Sciatic nerve (tissue), 2 donors: ENCODE data around the gene AS3MT. TPM values are rescaled to one million over a fixed set of nuclear protein-coding genes. Genes with fewer than 3 reads are reported as not detected.
"Not testable (repeated sequence)": the region's sequence is repeated elsewhere in the genome, so short reads cannot be mapped to it uniquely, and the experiment has no call there.

Experiments used
- ATAC-seq: fragments of 200-7000 bp; cut with Tn5 transposase; one replicate; pipeline ENCODE4 v1.9.1; 2020; ENCODE audit warnings: mild to moderate bottlenecking, moderate library complexity
- DNase-seq: peaks from one replicate; pipeline ENCODE4 v3.0.0-alpha.2; 2020; ENCODE audit warnings: low spot score
- intact Hi-C: fragments of 100-400 bp; cut with DNase I; formaldehyde crosslinking; loops from one replicate; pipeline ENCODE4 v1.14.2; 2022
- total RNA-seq: library from RNA; stranded (reverse); fragmentation: NEBNext Ultra II Directional; extraction: Animal tissue kit (Norgen Biotek cat#: 25700); gene quantifications from one replicate; pipeline ENCODE4 v1.2.1, GENCODE V29; 2021
- donor health status: DM: no; HTN: no; CAD: no.
- donor health status: DM: no; HTN: no; CAD: no.

Gene AS3MT
- total RNA-seq, 1 donor from 2014 or later = 0.49 TPM

DNA sequence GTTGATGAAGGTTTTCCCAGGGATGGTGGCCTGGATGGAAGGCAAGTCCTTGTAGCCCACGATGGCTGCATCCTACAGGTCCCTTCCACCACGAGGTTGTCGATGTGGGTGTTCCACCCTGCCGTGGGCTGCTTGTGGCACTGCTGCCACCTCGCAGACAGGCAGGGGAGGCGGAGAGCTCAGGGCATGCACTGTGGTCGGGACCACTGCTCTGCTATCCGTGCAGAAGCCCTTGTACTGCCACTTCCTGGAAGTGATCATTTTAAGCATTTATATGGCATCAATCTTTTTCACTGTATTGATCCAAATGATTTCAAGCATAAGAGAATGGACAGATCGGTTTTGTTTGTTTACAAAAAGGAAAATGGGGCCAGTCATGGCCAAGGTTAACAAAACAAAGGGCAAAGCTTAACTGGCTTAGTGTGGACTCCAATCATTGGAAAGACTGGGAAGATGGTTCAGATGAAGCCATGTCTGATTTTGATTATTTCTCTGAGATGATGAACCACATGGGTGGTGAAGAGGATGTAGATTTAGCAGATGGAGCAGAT, 23.8 kb upstream of the AS3MT start:
- intact Hi-C loops = no loop called here
- ATAC-seq (no peak), DNase-seq (no peak)

DNA sequence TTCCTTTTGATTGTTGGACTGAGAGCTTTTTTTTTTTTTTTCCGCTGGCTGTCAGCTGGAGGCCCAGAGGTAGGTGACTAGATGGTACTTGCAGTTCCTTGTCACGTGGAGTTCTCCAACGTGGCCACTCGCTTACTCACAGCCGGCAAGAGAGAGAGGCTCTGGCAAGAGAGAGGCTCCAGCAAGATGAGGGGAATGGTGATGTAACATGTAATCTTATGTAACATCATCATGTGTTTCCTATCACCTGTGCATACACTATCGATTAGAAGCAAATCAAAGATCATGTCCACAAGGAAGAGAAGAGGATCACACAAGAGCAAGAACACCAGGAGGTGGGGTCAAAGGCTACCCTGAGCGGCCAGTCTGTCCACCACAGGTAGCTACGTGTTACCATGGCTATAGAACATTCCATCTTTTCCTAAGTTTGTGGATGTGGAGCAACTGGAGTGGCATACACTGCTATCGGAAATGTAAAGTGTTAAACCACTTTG, 19.2 kb upstream of the AS3MT start:
- intact Hi-C loops = no loop called here
- DNase-seq (no peak), ATAC-seq (no peak)

DNA sequence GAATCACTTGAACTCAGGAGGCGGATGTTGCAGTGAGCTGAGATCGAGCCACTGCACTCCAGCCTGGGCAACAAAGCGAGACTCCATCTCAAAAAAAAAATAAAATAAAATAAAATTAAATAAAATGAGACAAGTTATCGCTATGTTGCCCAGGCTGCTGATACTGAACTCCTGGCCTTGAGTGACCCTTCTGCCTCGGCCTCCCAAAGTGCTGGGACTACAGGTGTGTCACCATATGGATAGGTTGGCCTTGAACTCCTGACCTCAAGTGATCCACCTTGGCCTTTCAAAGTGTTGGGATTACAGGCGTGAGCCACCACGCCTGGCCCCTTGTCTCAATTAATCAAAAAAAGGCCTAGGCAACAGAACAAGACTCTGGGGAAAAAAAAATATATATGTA, 16.0 kb upstream of the AS3MT start:
- ATAC-seq, intact Hi-C loops, DNase-seq: not testable (repeated sequence)

DNA sequence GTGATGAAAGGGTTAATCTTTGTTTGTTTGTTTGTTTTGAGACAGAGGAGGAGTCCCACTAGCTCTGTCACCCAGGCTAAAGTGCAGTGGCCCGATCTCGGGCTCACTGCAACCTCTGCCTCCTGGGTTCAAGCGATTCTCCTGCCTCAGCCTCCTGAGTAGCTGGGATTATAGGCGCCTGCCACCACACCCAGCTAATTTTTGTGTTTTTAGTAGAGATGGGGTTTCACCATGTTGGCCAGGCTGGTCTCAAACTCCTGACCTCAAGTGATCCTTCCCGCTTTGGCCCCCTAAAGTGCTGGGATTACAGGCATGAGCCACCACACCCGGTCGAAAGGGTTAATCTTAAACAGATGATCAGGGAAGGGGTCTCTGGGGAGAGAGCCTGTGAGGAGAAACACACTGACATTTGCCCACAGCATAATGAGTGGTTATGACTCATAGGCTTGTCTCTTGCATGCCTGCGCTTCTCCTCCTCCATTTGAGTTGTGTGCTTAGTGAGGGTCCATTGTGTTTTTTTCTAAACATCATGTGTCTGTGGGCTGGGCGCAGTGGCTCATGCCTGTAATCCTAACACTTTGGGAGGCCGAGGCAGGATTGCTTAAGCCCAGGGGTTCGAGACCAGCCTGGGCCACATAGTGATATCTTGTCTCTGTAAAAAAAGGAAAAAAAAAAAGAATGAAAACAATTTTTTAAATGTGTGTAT, 13.4 kb upstream of the AS3MT start:
- intact Hi-C loops = not testable (repeated sequence)
- ATAC-seq = peak; percentile 44

DNA sequence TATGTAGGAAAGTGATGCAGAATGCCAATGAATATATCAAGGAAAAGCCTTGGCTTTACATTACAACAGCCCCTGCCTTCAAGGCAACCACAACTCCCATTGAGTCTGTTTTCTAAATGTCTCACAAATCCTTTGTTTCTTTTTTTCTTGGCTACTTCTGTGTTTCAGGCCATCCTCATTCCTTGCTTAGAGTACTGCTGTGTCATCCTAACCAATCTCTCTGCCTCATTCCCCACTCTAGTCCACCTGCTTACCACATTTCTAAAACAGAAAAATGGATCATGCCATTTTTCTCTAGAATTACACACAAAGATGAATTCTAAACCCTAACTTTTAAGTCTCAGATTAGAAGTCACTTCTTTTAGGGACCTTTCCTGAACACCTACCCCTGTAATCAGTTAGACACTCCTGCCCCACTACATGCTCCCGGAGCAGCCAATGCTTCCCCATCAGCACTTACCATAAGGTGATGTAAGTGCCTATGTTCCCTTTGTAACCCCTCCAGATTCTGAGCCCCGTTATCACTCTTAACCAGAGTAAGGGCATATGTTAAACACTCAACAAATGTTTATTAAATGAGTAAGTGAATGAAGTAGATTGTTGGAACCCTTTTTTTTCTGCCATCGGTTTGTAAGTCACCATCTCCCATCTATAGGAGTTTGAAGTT, 12.4 kb upstream of the AS3MT start:
- intact Hi-C loops = no loop called here
- no peak for ATAC-seq

More for the DNA sequence above, 13.4 kb upstream of the AS3MT start:
- not testable (repeated sequence) for DNase-seq

DNA sequence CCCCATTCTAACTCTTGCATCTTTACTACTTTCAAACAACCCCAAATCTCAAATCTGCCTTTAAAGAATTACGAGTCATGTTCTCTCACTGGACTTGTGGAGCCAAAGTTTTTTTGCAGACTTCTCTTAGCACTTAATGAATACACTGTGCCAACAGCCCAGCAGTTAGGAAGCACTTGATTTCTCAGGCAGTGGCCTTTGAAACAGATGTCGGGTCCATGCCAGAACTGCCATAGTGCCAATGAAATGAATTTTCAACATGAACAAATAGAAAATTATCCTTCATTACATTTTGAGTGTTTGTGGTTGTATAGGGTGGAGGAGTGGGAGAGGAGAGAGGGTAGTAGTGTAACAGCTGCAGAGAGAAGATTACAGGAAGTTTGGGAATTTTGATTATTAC, 9.4 kb upstream of the AS3MT start:
- intact Hi-C loops = no loop called here
- DNase-seq (no peak), ATAC-seq (no peak)

More for the DNA sequence above, 12.4 kb upstream of the AS3MT start:
- no peak for DNase-seq

DNA sequence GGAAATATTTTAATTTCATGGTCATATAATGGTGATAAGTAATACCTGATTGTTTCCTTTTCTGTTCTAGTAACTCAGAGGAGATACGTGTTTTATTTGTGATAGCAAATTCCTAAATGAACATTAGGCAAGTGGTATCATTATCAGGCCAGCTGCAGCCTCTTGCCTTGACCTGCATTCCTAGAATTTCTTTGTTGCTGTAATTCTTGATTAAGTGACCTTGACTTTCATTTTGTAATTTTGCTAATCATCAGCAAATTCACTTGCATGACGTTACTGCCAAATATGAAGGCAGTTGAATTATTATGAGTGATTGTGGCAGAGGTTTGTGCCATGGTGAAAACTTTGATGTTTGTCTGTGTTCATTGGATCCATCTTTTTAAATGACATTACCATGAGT, 5.6 kb upstream of the AS3MT start:
- intact Hi-C loops = no loop called here
- ATAC-seq (no peak), DNase-seq (no peak)

DNA sequence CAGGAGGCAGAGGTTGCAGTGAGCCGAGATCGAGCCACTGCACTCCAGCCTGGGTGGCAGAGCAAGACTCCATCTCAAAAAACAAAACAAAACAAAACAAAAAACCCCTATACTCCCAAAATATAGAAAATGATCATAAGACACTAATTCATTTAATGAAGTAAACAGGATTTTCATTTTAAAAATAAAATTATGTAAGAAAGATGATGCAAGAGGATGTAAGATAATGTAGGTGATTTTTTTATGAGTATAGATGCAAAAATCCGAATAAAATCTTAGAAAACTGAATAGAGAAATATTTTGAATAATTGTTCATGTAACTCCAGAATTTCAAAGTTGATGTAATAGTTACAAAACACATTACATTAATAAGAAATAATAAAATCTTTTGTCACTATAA, 3.6 kb upstream of the AS3MT start:
- intact Hi-C loops = no loop called here
- no peak for DNase-seq
- ATAC-seq = no peak

DNA sequence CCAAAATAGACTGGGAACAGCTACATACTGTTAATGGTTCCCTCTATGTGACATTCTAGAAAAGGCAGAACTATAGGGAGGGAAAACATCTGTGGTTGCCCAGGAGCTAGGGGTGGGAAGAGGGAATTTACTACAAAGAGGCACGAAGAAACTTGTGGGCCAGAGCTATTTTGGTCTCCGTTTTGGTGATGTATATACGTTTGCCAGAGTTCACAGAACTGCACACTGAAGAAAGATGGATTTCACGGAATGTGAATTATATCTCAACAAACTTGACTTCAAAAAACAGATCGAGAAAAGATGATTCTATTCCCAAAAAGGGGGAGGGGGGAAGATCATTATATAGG, 386 bp upstream of the AS3MT start:
- DNase-seq = no peak
- ATAC-seq = no peak
- intact Hi-C loops = no loop called here

DNA sequence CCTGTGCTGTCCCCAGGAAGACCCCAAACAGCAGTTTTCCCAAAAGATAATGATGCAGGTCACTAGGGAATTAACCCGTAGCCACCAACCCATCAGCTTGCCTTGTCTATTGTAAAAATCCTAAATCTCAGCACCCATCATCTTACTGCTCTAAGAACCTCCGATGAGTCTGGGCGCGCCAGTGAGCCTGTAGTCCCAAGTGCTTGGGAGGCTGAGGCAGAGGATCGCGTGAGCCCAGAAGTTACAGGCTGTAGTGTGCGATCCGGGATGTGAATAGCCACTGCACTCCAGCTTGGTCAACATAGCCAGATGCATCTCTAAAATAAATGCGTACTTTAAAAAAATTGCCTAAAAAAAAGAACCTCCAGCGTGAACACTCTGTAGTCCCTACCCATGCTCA, 951 bp downstream of the AS3MT start:
- intact Hi-C loops = no loop called here
- ATAC-seq = peak; percentile 54
- DNase-seq = no peak

DNA sequence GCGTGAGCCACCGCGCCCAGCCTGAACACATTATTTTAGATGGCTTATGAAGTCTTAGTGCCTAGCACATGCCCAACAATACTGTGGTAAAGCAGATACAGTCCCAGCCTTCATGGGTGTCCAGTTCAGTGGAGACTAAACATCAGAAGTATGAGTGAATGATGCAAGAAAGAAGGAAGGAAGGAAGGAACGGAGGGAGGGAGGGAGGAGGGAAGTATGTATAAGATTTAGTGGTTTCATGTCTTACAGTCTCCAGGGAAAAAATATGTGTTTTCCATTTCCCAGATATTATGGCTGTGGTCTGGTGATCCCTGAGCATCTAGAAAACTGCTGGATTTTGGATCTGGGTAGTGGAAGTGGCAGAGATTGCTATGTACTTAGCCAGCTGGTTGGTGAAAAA, 2.9 kb downstream of the AS3MT start:
- ATAC-seq (no peak), DNase-seq (no peak)
- intact Hi-C loops = no loop called here

DNA sequence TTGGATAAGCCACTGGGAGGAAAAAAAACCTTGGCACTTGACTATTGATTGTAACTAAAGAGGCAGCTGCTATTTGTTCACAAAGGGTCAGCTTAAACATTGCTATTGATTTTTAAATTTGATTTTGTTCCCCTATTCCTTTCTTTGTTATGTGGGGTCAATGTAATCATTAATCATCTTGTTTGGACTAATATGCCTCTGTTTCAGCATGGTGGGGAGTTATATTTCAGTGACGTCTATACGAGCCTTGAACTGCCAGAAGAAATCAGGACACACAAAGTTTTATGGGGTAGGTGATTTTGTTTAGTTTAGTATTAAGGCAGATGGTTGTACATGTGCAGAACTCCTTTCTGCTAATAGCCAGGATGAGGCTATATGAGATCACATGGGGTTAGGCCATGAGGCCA, 7.5 kb downstream of the AS3MT start:
- ATAC-seq = no peak
- DNase-seq = no peak
- intact Hi-C loops = no loop called here

DNA sequence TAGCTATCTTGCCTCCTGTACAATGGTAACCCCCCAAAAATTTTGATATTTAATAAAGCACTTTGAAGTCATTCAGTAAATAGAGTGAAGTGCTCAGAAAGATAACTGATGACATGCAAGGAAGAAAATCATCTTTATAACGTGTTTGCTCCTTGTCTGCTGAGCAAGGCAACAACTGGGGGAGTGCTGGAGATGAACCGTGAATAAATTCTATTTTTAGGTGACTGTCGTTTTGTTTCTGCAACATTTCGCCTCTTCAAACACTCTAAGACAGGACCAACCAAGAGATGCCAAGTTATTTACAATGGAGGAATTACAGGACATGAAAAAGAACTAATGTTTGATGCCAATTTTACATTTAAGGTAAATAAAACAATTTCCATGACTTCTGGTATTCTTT, 9.4 kb downstream of the AS3MT start:
- intact Hi-C loops = no loop called here
- ATAC-seq (no peak), DNase-seq (no peak)

DNA sequence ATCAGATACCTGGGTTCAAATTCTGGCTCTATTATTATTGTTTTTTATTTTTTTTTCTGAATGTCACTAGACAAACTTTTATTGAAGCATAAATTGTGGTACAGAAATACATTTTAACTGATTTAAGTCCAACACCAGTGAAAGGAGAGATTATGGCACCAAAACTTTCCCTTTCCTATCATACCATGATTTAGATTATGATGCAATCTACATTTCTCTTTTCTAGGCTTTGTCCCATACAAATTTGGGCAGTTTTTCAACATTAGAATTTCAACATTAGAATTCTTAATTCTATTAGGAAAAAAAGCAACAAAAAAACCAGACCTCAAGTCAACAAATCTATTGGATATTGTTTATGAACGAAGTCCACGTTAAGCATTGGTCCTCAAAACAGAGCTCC, 11.0 kb downstream of the AS3MT start:
- intact Hi-C loops = no loop called here
- ATAC-seq (no peak), DNase-seq (no peak)

DNA sequence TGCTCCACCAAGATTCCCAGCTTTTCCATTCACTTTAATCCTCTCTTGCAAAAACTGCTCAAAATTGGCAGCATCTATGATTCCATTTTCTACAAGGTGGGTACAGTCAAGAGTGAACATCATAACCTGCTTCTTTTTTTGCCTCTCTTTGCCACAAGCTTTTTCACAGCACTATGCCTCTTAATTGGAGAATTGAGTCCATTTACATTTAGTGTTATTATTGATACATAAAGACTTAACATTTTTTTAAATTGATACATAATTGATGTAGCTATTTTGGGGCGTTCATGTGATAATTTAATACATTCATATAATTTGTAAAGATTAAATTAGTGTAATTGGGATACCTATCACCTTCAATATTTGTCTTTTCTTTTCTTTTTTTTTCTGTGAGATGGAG, 18.8 kb downstream of the AS3MT start:
- no peak for ATAC-seq
- intact Hi-C loops = no loop called here
- DNase-seq = no peak

DNA sequence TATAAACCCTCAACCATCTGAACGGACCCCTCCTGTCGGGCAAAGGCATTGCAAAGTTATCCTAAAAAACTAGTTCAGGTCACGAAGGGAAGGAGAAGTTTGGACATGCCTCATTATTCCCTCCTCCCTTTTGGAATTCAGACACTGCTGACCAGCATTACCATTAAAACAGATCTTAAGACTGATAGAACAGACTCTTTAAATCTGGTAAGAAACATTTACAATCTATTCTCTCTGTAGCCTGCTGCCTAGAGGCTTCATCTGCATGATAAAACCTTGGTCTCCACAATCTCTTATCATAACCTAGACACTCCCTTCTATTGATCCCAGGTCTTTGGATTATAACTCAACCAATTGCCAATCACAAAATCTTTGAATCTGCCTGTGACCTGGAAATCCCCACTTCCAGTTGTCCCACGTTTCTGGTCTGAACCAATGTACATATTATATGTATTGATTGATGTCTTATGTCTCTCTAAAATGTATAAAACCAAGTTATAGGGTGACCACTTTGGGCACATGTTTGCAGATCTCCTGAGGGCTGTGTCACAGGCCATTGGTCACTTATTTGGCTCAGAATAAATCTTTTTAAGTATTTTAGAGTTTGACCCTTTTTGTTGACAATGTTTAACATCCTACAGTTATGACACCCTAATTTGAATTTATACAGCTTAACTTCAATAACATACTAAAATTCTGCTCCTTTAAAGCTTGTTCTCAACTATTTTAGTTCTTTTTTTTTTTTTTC, 25.4 kb downstream of the AS3MT start:
- intact Hi-C loops = no loop called here
- ATAC-seq (no peak), DNase-seq (no peak)

DNA sequence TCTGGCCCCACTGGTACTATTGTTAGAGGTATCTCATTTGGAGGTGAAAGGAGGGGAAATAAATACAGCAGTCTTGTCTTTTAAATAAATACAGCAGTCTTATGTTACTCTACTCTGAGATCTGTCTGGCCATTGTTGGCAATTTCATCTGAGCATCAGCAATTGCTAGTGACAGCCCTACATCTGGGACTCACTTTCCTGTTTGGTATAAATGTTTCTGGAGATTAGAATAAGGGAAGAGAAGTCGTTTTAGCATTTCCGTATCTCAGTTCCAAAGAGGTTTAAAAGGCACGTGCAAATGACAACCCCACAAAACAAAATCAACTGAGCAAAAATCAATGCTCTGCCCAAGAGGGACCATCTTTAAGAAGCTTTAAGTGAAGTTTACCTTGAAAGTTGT, 30.7 kb downstream of the AS3MT start:
- intact Hi-C loops = loop anchor here (2.0 to 10.0 kb wide), 2 partner anchors 65 to 175 kb away; partner anchors contain the start of gene CYP17A1
- DNase-seq (no peak), ATAC-seq (no peak)

DNA sequence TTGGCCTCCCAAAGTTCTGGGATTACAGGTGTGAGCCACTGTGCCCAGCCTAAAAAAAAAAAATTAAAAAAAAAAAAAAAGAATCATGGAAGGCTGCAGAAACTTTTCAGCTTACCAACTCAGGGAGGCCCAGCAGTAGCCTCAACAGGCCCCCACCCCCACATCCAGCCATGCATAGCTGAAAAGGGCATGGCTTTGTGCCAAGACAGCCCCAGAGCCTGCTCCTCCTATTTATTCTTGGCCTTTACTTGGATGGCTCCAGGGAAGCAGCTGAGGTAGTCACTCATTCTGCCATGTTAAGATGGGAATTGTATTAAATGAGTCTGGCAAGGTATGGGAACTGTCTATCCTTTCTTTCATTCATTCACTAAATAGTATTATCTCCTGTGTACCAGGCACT, 35.1 kb downstream of the AS3MT start:
- intact Hi-C loops = loop anchor here (10.0 kb wide), 1 partner anchor 70 kb away; the partner anchor contains the start of gene CYP17A1
- DNase-seq = no peak

DNA sequence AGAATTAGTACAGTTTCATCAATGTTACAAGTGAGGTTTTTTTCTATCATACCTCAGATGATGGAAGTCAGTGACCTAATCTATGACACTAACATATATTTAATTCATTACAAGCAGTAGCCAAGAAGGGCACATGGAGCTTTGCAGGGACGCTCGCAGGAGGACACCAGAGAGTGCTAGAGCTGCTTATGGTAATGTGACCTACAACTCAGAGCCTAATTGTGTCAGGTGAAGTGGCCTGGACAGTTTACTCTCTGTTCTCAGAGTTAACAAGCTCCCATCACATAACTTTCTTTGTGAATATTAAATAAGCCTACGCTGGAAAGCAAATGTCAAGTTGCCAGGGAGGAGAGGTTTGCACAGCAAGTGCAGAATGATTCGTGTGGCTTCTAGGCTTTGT, 37.2 kb downstream of the AS3MT start:
- no peak for DNase-seq
- no peak for ATAC-seq
- intact Hi-C loops = loop anchor here (10.0 kb wide), 1 partner anchor 72 kb away; the partner anchor contains the start of gene CYP17A1

More for the DNA sequence above, 35.1 kb downstream of the AS3MT start:
- ATAC-seq = no peak
